Mucosa of descending colon (tissue), 3 donors: Measurements from ENCODE around the gene LRRC10. TPM values are rescaled to one million over a fixed set of nuclear protein-coding genes. Genes with fewer than 3 reads are reported as not detected.
A peak's percentile ranks its signal among the peaks of the same experiment; 100 is the strongest.

Experiments used
- ATAC-seq: fragments of 200-7000 bp; cut with Tn5 transposase; one replicate; pipeline ENCODE4 v1.9.1; 2020; ENCODE audit warnings: mild to moderate bottlenecking, moderate library complexity
- DNase-seq, 3 donors: peaks; one replicate each; pipeline ENCODE4 v3.0.0-alpha.2; 2020
- H3K36me3 ChIP-seq: fragments of 200-600 bp; one replicate; pipeline ENCODE4 v1.8.0; 2021; ENCODE audit warnings: low read depth, mild to moderate bottlenecking
- H3K4me1 ChIP-seq: fragments of 200-600 bp; one replicate; pipeline ENCODE4 v1.8.0; 2021; ENCODE audit warnings: low read depth, mild to moderate bottlenecking
- H3K4me3 ChIP-seq: fragments of 200-600 bp; one replicate; pipeline ENCODE4 v1.8.0; 2021; ENCODE audit warnings: mild to moderate bottlenecking
- H3K9me3 ChIP-seq: fragments of 200-600 bp; one replicate; pipeline ENCODE4 v1.8.0; 2021; ENCODE audit warnings: mild to moderate bottlenecking
- intact Hi-C, 2 donors: fragments of 100-400 bp; cut with DNase I in 1 of 2; cut with micrococcal nuclease in 1 of 2; formaldehyde crosslinking; loops; one replicate each; pipeline versions ENCODE4 v1.11.0 to v1.11.1; 2022; cut with DNase I, micrococcal nuclease
- total RNA-seq, 3 donors: library from RNA; stranded (reverse); fragmentation: NEBNext Ultra II Directional in 2 of 3; extraction: Animal tissue kit (Norgen Biotek cat#: 25700) in 2 of 3; gene quantifications; one replicate each; pipeline versions ENCODE4 v1.2.1 to v1.2.4, GENCODE V29; 2021 to 2023
- TF ChIP-seq, protein P1 (sequence below): fragments of 200-600 bp; IDR thresholded peaks from one replicate; pipeline ENCODE4 v1.8.0; 2022; ENCODE audit warnings: antibody characterized with exemption, mild to moderate bottlenecking
- donor health status: DM: no; HTN: no; CAD: no; lungs with moderate emphysema.
- donor health status: DM: no; HTN: no; CAD: no.
- donor health status: DM: no; HTN: yes; CAD: no.

LRRC10 gene
- total RNA-seq, 3 donors from 2014 or later = not detected

DNA sequence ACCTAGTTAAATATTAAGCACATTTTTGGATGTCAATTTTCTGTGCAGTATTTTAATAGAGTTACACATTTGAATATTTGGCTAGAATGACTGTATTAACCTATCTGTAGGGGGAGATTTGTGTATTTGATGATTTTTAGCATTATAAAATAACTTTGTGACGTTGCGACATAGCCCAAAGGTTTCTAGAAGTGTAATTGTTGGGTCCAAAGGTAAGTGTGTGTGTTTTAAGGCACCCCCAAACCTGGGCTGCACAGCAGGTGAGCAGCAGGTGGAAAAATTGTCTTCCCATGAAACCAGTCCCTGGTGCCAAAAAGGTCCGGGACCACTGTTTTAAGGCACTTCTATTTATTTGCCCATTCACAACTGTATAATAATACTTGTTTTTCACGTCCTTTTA, 22.2 kb downstream of the LRRC10 start:
- intact Hi-C loops = no loop called here
- Histone ChIP-seq H3K4me3 (no peak overlapping the region), H3K36me3 (peaks cover 4% of the 10 kb centered on the region), H3K4me1 (peaks cover 6% of the 10 kb centered on the region), H3K9me3 (no peaks in the 10 kb centered on the region)
- ATAC-seq = no peak
- no peak for DNase-seq
- TF ChIP-seq, protein P1, sequence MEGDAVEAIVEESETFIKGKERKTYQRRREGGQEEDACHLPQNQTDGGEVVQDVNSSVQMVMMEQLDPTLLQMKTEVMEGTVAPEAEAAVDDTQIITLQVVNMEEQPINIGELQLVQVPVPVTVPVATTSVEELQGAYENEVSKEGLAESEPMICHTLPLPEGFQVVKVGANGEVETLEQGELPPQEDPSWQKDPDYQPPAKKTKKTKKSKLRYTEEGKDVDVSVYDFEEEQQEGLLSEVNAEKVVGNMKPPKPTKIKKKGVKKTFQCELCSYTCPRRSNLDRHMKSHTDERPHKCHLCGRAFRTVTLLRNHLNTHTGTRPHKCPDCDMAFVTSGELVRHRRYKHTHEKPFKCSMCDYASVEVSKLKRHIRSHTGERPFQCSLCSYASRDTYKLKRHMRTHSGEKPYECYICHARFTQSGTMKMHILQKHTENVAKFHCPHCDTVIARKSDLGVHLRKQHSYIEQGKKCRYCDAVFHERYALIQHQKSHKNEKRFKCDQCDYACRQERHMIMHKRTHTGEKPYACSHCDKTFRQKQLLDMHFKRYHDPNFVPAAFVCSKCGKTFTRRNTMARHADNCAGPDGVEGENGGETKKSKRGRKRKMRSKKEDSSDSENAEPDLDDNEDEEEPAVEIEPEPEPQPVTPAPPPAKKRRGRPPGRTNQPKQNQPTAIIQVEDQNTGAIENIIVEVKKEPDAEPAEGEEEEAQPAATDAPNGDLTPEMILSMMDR = no peak

DNA sequence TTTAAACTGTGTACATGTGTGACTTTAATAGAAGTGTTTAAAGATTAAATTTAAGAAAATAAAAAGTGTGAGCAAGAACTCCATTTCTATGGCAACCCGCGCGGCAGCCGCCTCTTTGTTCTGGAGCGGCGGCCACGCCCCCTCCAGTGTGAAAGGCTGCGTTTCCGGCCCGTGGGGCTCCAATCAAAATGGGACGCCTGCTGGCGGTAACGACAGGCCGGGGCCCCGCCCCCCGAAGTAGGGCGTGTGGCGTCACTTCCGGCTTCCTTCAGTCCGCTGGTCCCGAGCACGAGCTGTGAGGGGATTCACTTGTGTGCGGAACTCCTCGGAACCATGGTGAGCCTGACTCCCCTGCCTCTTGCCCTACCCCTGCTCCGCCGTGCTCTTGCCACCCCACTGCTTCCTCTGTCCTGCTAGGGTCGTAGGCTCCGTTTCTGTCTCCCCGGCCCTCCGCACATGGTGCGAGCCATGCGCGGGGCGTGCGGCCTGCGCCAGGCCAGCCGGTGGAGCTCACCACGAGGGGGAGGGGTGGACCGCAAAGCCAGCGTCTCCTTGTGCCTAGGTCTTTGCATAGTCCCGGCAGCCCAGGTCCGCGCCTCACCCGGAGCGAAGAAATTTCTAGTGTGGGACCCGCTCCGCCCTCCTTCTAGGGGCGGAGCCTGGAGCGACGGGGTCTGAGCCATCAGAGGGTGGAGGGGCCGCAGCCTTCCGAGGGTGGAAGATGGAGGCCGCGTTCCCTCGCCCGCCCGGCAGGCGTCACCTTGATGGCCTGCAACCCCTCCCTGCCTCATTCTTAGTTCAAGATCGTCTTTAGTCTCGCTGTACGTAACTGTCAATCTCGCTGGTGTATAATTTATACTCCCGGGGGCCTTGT, 25.3 kb downstream of the LRRC10 start, which contains the start of gene CCT2:
TSS of gene CCT2 (plus strand) at position 271 of the 874 bp plus-strand sequence. CDS start at position 334, 63 bp downstream.
- TF ChIP-seq, protein P1 = no peak
- Histone ChIP-seq H3K4me1 (peaks cover 6% of the 10 kb centered on the region), H3K4me3 (peak within 1 kb of the TSS; percentile 89), H3K9me3 (no peaks in the 10 kb centered on the region), H3K36me3 (no peaks in the 10 kb centered on the region)
- ATAC-seq = peak; percentile 100
- intact Hi-C loops = no loop called here
- DNase-seq = peak; percentile 97 to 98 (median 98)

DNA sequence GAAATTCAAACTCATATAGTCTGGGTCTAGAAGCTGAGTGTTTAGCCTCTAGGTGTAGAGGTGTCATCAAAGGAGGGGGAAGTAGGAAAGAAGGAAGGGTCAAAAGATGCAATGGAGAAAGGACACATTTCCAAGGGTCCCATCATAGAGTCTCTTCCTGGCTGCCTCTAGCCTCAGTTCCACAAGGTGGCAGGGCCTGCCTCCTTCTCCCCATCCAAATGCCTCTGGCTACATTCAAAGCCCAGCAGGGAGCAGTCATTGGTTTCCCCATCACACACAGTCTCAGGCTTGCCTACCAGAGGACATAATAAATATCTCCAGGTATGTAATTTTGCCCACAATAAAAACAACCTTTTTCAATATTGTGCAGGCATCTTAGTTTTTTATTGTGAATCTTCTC, 27.5 kb downstream of the LRRC10 start:
- Histone ChIP-seq H3K36me3 (no peaks in the 10 kb centered on the region), H3K9me3 (no peaks in the 10 kb centered on the region), H3K4me1 (peaks cover 6% of the 10 kb centered on the region), H3K4me3 (no peak overlapping the region)
- intact Hi-C loops = no loop called here
- DNase-seq = no peak
- ATAC-seq = no peak
- TF ChIP-seq, protein P1 = no peak

DNA sequence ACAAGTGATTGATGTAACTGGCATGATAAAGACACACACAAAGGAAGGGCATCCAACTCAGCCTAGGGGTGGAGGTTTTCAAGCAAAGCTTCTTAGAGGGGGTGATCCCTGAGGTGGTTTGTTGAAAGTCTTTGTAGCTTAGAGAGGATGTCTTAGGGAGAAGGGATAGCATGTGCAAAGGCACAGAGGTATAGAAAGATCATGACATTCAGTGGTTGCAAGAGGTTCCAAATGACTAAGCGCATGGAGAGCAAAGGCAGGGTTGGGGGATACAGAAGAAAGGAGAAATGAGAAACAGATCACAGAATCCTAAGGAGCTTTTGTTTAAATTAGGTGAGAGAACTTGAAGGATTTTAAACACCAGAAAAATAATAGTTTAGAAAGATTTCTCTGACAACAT, 30.6 kb downstream of the LRRC10 start:
- Histone ChIP-seq H3K4me1 (no peaks in the 10 kb centered on the region), H3K4me3 (no peak overlapping the region), H3K9me3 (no peaks in the 10 kb centered on the region), H3K36me3 (no peaks in the 10 kb centered on the region)
- intact Hi-C loops = no loop called here
- TF ChIP-seq, protein P1 = no peak
- no peak for ATAC-seq
- DNase-seq = no peak

DNA sequence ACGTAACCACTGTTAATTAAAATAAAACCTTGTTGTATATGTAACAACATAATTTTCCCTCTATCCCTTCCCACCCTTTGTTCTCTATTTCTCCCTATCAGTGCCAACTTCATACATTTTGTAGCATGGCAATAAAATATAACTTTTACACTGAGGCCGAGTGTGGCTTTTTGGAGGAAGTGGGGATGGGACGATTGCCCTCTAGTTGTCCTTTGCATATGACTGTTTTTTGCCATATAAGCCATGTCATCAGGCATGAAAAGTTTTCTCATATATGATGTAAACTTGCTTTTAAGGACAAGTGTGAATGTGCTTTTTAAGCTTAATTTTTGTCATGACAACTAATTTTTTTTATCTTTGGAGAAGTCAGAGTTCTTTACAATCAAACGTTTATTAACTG, 31.7 kb downstream of the LRRC10 start:
- intact Hi-C loops = no loop called here
- no peak overlapping the region for H3K4me3 ChIP-seq
- H3K4me1 ChIP-seq = no peaks in the 10 kb centered on the region
- no peak for ATAC-seq
- DNase-seq = no peak
- no peaks in the 10 kb centered on the region for H3K36me3 ChIP-seq
- H3K9me3 ChIP-seq = no peaks in the 10 kb centered on the region
- TF ChIP-seq, protein P1 = no peak
